ENCODE data around the gene ARHGAP6. TPM values are rescaled to one million over a fixed set of nuclear protein-coding genes. Genes with fewer than 3 reads are reported as not detected.

The ARHGAP6 gene
- total and polyA plus RNA-seq, 2 experiments from 2014 or later, result 0.08 to 0.54 TPM

GRCh38 chrX:11397680-11398079, 268.0 kb downstream of the ARHGAP6 start:
- H3K9ac ChIP-seq, result no peak overlapping the region
- no peaks in the 10 kb centered on the region for H3K27me3 ChIP-seq (replicated peaks; ENCODE audit: insufficient read depth)
- no peak overlapping the region for H3K4me3 ChIP-seq
- H3K9me2 ChIP-seq (ENCODE audit: insufficient read depth), result no peaks in the 10 kb centered on the region
- H2AFZ ChIP-seq, result no peak overlapping the region
- H3K79me2 ChIP-seq (ENCODE audit: insufficient read depth), result no peaks in the 10 kb centered on the region
- no peak for DNase-seq
- no peak overlapping the region for H3K27ac ChIP-seq
- H3F3A ChIP-seq (ENCODE audit: insufficient read depth), result no peaks in the 10 kb centered on the region
- no peak overlapping the region for H3K4me2 ChIP-seq (ENCODE audit: unreplicated experiment)
- no peak for TF ChIP-seq EZH2 (IDR thresholded peaks at IDR 0.05; ENCODE audit: insufficient read depth, poor library complexity, severe bottlenecking)
- no peak for TF ChIP-seq EZH2phosphoT487 (IDR thresholded peaks at IDR 0.05; ENCODE audit: insufficient read depth, low read depth)
- no peaks in the 10 kb centered on the region for H3K9me3 ChIP-seq (ENCODE audit: low read depth)
- in situ Hi-C loops (cut with MboI), result loop anchor here (25.0 kb wide), 2 partner anchors 115 to 235 kb away; no protein-coding TSS in a partner anchor
- 71 to 100% methylated on average over 1 to 2 of the region's 2 CpGs for WGBS, 2 experiments (ENCODE audit: low coverage in 1 of 2, low lambda C conversion rate in 2 of 2, missing lambda C conversion rate in 2 of 2)
- no peaks in the 10 kb centered on the region for H4K20me1 ChIP-seq (ENCODE audit: insufficient read depth)
- no peaks in the 10 kb centered on the region for H3K36me3 ChIP-seq (ENCODE audit: low read depth)
- H3K4me1 ChIP-seq (ENCODE audit: insufficient read depth), result no peaks in the 10 kb centered on the region

GRCh38 chrX:11395859-11396258, 269.9 kb downstream of the ARHGAP6 start:
- no peaks in the 10 kb centered on the region for H3K4me1 ChIP-seq (ENCODE audit: insufficient read depth)
- H4K20me1 ChIP-seq (ENCODE audit: insufficient read depth), result no peaks in the 10 kb centered on the region
- H3K9me3 ChIP-seq (ENCODE audit: low read depth), result no peaks in the 10 kb centered on the region
- H3K9ac ChIP-seq, result no peak overlapping the region
- no peak overlapping the region for H3K27ac ChIP-seq
- TF ChIP-seq EZH2 (IDR thresholded peaks at IDR 0.05; ENCODE audit: insufficient read depth, poor library complexity, severe bottlenecking) (no peak), EZH2phosphoT487 (IDR thresholded peaks at IDR 0.05; ENCODE audit: insufficient read depth, low read depth) (no peak)
- H3K36me3 ChIP-seq (ENCODE audit: low read depth), result no peaks in the 10 kb centered on the region
- H3K4me2 ChIP-seq (ENCODE audit: unreplicated experiment), result no peak overlapping the region
- in situ Hi-C loops (cut with MboI), result loop anchor here (25.0 kb wide), 2 partner anchors 116 to 234 kb away; no protein-coding TSS in a partner anchor
- H3K9me2 ChIP-seq (ENCODE audit: insufficient read depth), result no peaks in the 10 kb centered on the region
- no peak overlapping the region for H3K4me3 ChIP-seq
- no peaks in the 10 kb centered on the region for H3K27me3 ChIP-seq (replicated peaks; ENCODE audit: insufficient read depth)
- no peaks in the 10 kb centered on the region for H3F3A ChIP-seq (ENCODE audit: insufficient read depth)
- H2AFZ ChIP-seq, result no peak overlapping the region
- no peak for DNase-seq
- WGBS, 2 experiments (ENCODE audit: low coverage in 1 of 2, low lambda C conversion rate in 2 of 2, missing lambda C conversion rate in 2 of 2), result 0 to 9% methylated on average over 1 of the region's 1 CpG
- no peaks in the 10 kb centered on the region for H3K79me2 ChIP-seq (ENCODE audit: insufficient read depth)

GRCh38 chrX:11393949-11394654, 271.6 kb downstream of the ARHGAP6 start:
- in situ Hi-C loops (cut with MboI), result loop anchor here (25.0 kb wide), 2 partner anchors 118 to 232 kb away; no protein-coding TSS in a partner anchor
- no peaks in the 10 kb centered on the region for H3K27me3 ChIP-seq (replicated peaks; ENCODE audit: insufficient read depth)
- H4K20me1 ChIP-seq (ENCODE audit: insufficient read depth), result no peaks in the 10 kb centered on the region
- no peaks in the 10 kb centered on the region for H3K9me2 ChIP-seq (ENCODE audit: insufficient read depth)
- no peak for DNase-seq
- H3K4me1 ChIP-seq (ENCODE audit: insufficient read depth), result no peaks in the 10 kb centered on the region
- no peak overlapping the region for H3K4me2 ChIP-seq (ENCODE audit: unreplicated experiment)
- no peak for TF ChIP-seq EZH2 (IDR thresholded peaks at IDR 0.05; ENCODE audit: insufficient read depth, poor library complexity, severe bottlenecking)
- no peak for TF ChIP-seq EZH2phosphoT487 (IDR thresholded peaks at IDR 0.05; ENCODE audit: insufficient read depth, low read depth)
- H3K9me3 ChIP-seq (ENCODE audit: low read depth), result no peaks in the 10 kb centered on the region
- H3F3A ChIP-seq (ENCODE audit: insufficient read depth), result no peaks in the 10 kb centered on the region
- no peak overlapping the region for H3K9ac ChIP-seq
- H3K4me3 ChIP-seq, result no peak overlapping the region
- H2AFZ ChIP-seq, result no peak overlapping the region
- 100% methylated on average over 2 of the region's 2 CpGs for WGBS, 2 experiments (ENCODE audit: low coverage in 1 of 2, low lambda C conversion rate in 2 of 2, missing lambda C conversion rate in 2 of 2)
- no peak overlapping the region for H3K27ac ChIP-seq
- H3K36me3 ChIP-seq (ENCODE audit: low read depth), result no peaks in the 10 kb centered on the region
- H3K79me2 ChIP-seq (ENCODE audit: insufficient read depth), result no peaks in the 10 kb centered on the region

- peaks cover 10% of the 10 kb centered on the region for H3K4me1 ChIP-seq (ENCODE audit: insufficient read depth)
- H4K20me1 ChIP-seq (ENCODE audit: insufficient read depth), result no peaks in the 10 kb centered on the region
- H3K36me3 ChIP-seq (ENCODE audit: low read depth), result no peaks in the 10 kb centered on the region
- H3K27ac ChIP-seq, result no peak overlapping the region
- TF ChIP-seq EZH2 (IDR thresholded peaks at IDR 0.05; ENCODE audit: insufficient read depth, poor library complexity, severe bottlenecking) (no peak), EZH2phosphoT487 (IDR thresholded peaks at IDR 0.05; ENCODE audit: insufficient read depth, low read depth) (no peak)
- H3K4me3 ChIP-seq, result no peak overlapping the region
- H3K9me2 ChIP-seq (ENCODE audit: insufficient read depth), result no peaks in the 10 kb centered on the region
- H3K4me2 ChIP-seq (ENCODE audit: unreplicated experiment), result no peak overlapping the region
- 100% methylated on average over 3 of the region's 3 CpGs for WGBS, 2 experiments (ENCODE audit: low coverage in 1 of 2, low lambda C conversion rate in 2 of 2, missing lambda C conversion rate in 2 of 2)
- no peaks in the 10 kb centered on the region for H3F3A ChIP-seq (ENCODE audit: insufficient read depth)
- H3K9ac ChIP-seq, result no peak overlapping the region
- no peak for DNase-seq
- H2AFZ ChIP-seq, result no peak overlapping the region
- H3K79me2 ChIP-seq (ENCODE audit: insufficient read depth), result no peaks in the 10 kb centered on the region
- in situ Hi-C loops (cut with MboI), result loop anchor here (25.0 kb wide), 2 partner anchors 125 to 225 kb away; no protein-coding TSS in a partner anchor
- H3K27me3 ChIP-seq (replicated peaks; ENCODE audit: insufficient read depth), result no peaks in the 10 kb centered on the region
- no peaks in the 10 kb centered on the region for H3K9me3 ChIP-seq (ENCODE audit: low read depth)
Observed at GRCh38 chrX:11386812-11387211, 278.9 kb downstream of the ARHGAP6 start.

Measured in GM23248 (cell line).